C4-2B (cell line): Measurements from ENCODE around the gene EFEMP1.

Experiments used
- ZFX ChIP-seq: fragments of 450-650 bp; IDR thresholded peaks from 2 replicates; pipeline ENCODE4 v1.6.1; 2017
- TF ChIP-seq, protein P1 (sequence below): fragments of 450-650 bp; conservative IDR thresholded peaks from 2 replicates; pipeline ENCODE4 v1.5.1; 2017; ENCODE audit warnings: mild to moderate bottlenecking

DNA sequence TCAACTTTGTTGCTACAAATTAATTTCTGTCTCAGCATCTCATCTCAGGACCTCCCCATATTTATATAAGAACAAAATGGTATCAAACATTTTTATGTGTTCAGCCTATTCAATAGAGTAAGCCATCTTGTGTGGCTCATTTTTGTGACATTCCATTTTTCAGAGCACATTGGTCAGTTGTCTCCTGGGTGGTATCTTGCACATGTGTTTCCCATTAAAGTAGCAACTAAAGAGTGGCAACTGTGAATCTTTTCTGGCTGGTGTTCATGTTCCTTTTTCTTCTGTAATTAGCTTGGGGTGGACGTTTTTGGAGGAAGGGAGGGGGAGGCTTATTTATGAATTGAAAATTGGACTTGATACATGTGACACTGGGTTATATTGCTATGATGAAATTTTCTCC, 45.4 kb upstream of the EFEMP1 start:
- TF ChIP-seq, protein P1, sequence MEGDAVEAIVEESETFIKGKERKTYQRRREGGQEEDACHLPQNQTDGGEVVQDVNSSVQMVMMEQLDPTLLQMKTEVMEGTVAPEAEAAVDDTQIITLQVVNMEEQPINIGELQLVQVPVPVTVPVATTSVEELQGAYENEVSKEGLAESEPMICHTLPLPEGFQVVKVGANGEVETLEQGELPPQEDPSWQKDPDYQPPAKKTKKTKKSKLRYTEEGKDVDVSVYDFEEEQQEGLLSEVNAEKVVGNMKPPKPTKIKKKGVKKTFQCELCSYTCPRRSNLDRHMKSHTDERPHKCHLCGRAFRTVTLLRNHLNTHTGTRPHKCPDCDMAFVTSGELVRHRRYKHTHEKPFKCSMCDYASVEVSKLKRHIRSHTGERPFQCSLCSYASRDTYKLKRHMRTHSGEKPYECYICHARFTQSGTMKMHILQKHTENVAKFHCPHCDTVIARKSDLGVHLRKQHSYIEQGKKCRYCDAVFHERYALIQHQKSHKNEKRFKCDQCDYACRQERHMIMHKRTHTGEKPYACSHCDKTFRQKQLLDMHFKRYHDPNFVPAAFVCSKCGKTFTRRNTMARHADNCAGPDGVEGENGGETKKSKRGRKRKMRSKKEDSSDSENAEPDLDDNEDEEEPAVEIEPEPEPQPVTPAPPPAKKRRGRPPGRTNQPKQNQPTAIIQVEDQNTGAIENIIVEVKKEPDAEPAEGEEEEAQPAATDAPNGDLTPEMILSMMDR = no peak
- no peak for TF ChIP-seq ZFX
